RWPE2 (cell line): ENCODE results near the gene B4GAT1.

Experiments used
- ATAC-seq: fragments of 200-7000 bp; cut with Tn5 transposase; 3 replicates; pipeline ENCODE4 v1.9.1; 2021; ENCODE audit warnings: low read depth
- DNase-seq: peaks from one replicate; pipeline ENCODE4 v3.0.0-alpha.2; 2020; ENCODE audit warnings: low spot score
- H3K27ac ChIP-seq: fragments of 450-650 bp; 2 replicates; pipeline ENCODE4 v1.5.1; 2017; ENCODE audit warnings: mild to moderate bottlenecking; ENCODE audit not compliant: poor library complexity, severe bottlenecking
- H3K27me3 ChIP-seq: fragments of 250-450 bp; sonication (Bioruptor Pico); 2 replicates; pipeline ENCODE4 v1.5.1; 2021; ENCODE audit warnings: mild to moderate bottlenecking, moderate library complexity; ENCODE audit not compliant: insufficient read depth, poor library complexity, severe bottlenecking
- H3K36me3 ChIP-seq: fragments of 250-450 bp; sonication (Bioruptor Pico); 2 replicates; pipeline ENCODE4 v1.5.1; 2020; ENCODE audit warnings: low read depth, mild to moderate bottlenecking, moderate library complexity
- H3K4me1 ChIP-seq: fragments of 250-450 bp; sonication (Bioruptor Pico); 2 replicates; pipeline ENCODE4 v1.5.1; 2021; ENCODE audit warnings: mild to moderate bottlenecking, moderate library complexity; ENCODE audit not compliant: insufficient read depth, poor library complexity, severe bottlenecking
- H3K4me3 ChIP-seq: fragments of 250-450 bp; sonication (Bioruptor Pico); 2 replicates; pipeline ENCODE4 v1.5.1; 2021; ENCODE audit warnings: mild to moderate bottlenecking, moderate library complexity; ENCODE audit not compliant: severe bottlenecking
- H3K9me3 ChIP-seq: fragments of 250-450 bp; sonication (Bioruptor Pico); 2 replicates; pipeline ENCODE4 v1.5.1; 2021; ENCODE audit warnings: mild to moderate bottlenecking, moderate library complexity; ENCODE audit not compliant: severe bottlenecking
- TF ChIP-seq, protein P1 (sequence below): fragments of 450-650 bp; IDR thresholded peaks from one replicate; pipeline ENCODE4 v1.5.1; 2017; ENCODE audit warnings: mild to moderate bottlenecking, moderate library complexity; ENCODE audit not compliant: poor library complexity, severe bottlenecking

The B4GAT1 gene

DNA sequence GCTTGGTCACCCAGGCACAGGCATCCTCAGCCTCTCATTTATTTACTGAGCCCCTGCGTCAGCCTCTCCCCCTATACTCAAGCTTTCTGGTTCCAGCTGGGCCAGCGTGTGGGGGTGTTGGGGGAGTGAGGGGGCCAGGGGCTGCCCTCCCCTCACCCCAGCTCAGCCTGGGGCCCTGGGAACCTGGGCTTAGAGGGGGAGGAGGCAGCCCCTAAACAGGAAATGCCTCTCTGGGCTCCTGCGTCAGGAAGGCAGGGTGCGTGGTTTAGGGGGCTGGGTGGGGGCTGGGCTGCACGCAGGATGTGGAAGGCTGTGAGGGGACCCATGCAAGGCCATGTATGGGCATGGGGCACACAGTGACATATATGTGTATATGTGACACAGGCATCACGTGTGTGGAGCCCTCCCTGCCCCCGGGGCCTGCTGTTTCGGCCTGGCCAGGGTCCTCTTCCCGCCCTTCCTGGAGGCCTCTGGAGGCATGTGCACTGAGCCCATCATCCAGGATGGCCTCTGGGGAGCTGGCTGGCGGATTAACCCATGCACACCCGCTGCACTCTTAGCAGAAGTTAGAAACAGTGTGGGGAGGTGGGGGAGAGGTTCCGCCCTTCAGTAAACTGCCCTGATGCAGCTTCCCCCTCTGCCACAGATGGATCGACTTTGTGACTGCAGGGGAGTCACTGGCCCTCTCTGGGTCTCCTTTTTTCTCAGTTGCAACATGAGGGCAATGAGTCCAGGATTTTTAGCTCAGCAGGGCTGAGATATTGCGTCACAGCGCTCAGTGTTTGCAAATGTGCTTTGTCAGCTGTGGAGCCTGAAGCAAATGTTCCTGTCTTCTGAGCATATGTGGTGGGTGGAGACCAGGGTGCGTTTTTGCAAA is 29.5 kb downstream of the B4GAT1 start:
- Histone ChIP-seq H3K27me3 (no peaks in the 10 kb centered on the region), H3K9me3 (peaks cover 3% of the 10 kb centered on the region), H3K27ac (peak overlapping the region; percentile 2), H3K4me3 (no peak overlapping the region), H3K4me1 (peaks cover 6% of the 10 kb centered on the region), H3K36me3 (no peaks in the 10 kb centered on the region)
- no peak for DNase-seq
- ATAC-seq, result peak; percentile 42; the same call in 1 of the 3 replicates
- TF ChIP-seq, protein P1, sequence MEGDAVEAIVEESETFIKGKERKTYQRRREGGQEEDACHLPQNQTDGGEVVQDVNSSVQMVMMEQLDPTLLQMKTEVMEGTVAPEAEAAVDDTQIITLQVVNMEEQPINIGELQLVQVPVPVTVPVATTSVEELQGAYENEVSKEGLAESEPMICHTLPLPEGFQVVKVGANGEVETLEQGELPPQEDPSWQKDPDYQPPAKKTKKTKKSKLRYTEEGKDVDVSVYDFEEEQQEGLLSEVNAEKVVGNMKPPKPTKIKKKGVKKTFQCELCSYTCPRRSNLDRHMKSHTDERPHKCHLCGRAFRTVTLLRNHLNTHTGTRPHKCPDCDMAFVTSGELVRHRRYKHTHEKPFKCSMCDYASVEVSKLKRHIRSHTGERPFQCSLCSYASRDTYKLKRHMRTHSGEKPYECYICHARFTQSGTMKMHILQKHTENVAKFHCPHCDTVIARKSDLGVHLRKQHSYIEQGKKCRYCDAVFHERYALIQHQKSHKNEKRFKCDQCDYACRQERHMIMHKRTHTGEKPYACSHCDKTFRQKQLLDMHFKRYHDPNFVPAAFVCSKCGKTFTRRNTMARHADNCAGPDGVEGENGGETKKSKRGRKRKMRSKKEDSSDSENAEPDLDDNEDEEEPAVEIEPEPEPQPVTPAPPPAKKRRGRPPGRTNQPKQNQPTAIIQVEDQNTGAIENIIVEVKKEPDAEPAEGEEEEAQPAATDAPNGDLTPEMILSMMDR, result no peak

DNA sequence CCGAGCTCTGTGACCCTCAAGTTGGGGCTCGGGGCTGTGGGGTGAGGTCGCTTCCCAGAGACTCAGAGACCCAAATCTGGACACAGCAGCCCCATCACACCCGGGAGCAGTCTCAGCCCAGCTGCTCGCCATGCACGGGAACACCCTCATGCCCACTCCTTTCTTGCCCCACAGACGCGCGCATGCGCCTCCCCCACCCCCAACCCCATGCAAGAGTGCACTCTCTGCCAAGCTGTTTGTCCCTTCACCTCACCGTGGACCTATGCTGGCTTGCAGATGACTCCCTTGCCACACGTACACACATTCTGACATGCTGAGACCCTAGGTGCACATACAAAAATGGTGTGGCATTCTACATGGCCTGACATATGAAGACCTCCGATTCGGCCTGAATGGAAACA is 30.1 kb downstream of the B4GAT1 start:
- Histone ChIP-seq H3K27me3 (no peaks in the 10 kb centered on the region), H3K27ac (no peak overlapping the region), H3K36me3 (no peaks in the 10 kb centered on the region), H3K4me1 (peaks cover 6% of the 10 kb centered on the region), H3K4me3 (no peak overlapping the region), H3K9me3 (peaks cover 3% of the 10 kb centered on the region)
- ATAC-seq (no peak), DNase-seq (no peak)
- TF ChIP-seq, protein P1, result no peak

DNA sequence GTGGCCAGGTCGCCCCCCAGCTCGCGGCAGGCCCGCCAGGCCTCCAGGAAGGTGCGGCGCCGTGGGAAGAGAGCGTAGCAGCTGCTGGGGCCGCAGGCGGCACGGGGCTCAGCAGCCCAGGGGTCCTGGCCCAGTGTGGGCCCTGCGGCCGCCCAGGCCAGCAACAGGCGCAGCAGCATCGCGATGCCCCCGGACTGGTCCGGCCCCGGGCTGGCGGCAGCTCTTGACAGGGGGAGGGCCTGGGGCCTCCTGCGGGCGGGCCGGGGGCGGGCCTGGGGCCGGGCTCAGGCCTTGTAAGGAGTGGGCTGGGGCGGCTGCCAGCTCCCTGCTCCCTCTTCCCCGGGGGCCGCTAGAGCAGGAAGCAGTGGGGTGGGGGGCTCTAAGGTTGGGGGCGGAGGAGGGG is 30.6 kb downstream of the B4GAT1 start, which contains the start of gene CD248:
CD248 (minus strand) TSS at position 196 of the 403 bp plus-strand sequence; CDS start at position 179, 17 bp downstream.
- Histone ChIP-seq H3K4me3 (no peak within 1 kb of the TSS), H3K9me3 (peaks cover 3% of the 10 kb centered on the region), H3K4me1 (peaks cover 6% of the 10 kb centered on the region), H3K36me3 (no peaks in the 10 kb centered on the region), H3K27me3 (no peaks in the 10 kb centered on the region), H3K27ac (peak within 1 kb of the TSS; percentile 2)
- DNase-seq (no peak), ATAC-seq (no peak)
- TF ChIP-seq, protein P1, result no peak

DNA sequence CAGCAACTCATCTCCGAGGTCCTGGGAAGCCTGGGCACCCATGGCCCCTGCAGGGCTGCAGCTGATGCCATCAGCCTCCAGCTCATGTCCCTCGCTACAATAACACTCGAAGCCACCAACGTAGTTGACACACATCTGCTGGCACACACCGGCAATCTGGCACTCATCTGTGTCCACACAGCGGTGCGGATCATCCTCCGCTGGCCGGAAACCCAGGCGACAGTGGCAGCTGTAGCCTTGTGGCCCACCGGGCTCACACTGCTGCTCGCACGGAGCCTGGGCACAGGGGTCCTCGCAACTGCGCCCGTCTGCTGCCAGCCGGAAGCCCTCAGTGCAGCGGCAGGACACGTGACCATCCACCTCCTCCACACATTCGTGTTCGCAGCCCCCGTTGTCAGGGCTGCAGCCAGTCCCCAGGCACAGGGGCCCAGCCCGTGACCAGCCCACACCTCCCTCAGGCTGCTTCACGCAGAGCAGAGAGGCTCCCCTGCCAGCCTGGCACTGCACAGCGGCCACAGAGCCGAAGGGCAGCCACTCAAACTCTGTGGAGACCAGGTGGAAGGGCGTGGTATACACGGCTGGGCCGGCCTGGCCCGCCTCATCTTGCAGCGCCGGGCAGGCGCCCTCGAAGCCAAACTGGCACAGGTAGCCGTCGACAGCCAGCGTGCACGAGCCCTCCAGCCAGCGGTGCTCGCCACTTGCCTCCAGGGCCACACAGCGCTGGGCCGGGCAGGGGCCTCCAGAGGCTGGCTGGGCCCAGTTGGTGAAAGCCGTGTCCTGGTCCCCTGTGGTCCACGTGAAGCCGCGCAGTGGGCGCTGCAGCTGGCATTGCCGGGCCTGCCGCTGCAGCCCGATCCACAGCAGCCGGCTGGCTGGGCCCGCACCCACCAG is 31.3 kb downstream of the B4GAT1 start:
- H3K36me3 ChIP-seq, result no peaks in the 10 kb centered on the region
- TF ChIP-seq, protein P1, result no peak
- H3K27me3 ChIP-seq, result no peaks in the 10 kb centered on the region
- ATAC-seq (no peak), DNase-seq (no peak)
- no peak overlapping the region for H3K27ac ChIP-seq
- no peak overlapping the region for H3K4me3 ChIP-seq
- peaks cover 6% of the 10 kb centered on the region for H3K4me1 ChIP-seq
- peaks cover 3% of the 10 kb centered on the region for H3K9me3 ChIP-seq
